Measurements from ENCODE around the gene CES3.

DNA sequence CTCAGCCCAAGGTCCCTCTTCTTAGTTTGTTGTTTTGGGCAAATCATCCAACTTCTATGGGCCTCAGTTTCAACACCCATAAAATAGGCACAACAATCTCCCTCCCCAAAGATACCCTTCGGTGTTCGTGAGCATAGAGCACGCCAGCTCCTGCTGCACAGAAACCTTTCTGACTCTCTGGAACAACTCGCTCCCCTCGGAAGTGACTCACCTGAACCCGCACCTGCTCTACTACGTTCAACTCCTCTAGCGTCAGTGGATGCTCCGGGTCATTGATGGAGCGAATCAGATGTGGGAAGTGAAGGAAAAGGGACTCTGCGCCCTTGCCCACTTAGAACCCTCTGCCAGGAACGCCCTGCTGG, 27.3 kb upstream of the CES3 start:
- TF ChIP-seq, protein P1, sequence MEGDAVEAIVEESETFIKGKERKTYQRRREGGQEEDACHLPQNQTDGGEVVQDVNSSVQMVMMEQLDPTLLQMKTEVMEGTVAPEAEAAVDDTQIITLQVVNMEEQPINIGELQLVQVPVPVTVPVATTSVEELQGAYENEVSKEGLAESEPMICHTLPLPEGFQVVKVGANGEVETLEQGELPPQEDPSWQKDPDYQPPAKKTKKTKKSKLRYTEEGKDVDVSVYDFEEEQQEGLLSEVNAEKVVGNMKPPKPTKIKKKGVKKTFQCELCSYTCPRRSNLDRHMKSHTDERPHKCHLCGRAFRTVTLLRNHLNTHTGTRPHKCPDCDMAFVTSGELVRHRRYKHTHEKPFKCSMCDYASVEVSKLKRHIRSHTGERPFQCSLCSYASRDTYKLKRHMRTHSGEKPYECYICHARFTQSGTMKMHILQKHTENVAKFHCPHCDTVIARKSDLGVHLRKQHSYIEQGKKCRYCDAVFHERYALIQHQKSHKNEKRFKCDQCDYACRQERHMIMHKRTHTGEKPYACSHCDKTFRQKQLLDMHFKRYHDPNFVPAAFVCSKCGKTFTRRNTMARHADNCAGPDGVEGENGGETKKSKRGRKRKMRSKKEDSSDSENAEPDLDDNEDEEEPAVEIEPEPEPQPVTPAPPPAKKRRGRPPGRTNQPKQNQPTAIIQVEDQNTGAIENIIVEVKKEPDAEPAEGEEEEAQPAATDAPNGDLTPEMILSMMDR (IDR thresholded peaks at IDR 0.05) = no peak
- TF ChIP-seq POLR2AphosphoS5 (IDR thresholded peaks at IDR 0.05) (no peak), POLR2A (IDR thresholded peaks at IDR 0.05) (no peak), EP300 (IDR thresholded peaks at IDR 0.05) (no peak)
